GM20431 (cell line): Measurements from ENCODE around the gene MRPL36.

Experiments
- in situ Hi-C: fragments of 300-500 bp; cut with MseI, MboI; formaldehyde crosslinking; loops from one replicate; pipeline ENCODE4 v1.15.0; 2020; ENCODE audit warnings: low sequenced_read_pairs; ENCODE audit not compliant: unreplicated experiment

MRPL36 gene

DNA sequence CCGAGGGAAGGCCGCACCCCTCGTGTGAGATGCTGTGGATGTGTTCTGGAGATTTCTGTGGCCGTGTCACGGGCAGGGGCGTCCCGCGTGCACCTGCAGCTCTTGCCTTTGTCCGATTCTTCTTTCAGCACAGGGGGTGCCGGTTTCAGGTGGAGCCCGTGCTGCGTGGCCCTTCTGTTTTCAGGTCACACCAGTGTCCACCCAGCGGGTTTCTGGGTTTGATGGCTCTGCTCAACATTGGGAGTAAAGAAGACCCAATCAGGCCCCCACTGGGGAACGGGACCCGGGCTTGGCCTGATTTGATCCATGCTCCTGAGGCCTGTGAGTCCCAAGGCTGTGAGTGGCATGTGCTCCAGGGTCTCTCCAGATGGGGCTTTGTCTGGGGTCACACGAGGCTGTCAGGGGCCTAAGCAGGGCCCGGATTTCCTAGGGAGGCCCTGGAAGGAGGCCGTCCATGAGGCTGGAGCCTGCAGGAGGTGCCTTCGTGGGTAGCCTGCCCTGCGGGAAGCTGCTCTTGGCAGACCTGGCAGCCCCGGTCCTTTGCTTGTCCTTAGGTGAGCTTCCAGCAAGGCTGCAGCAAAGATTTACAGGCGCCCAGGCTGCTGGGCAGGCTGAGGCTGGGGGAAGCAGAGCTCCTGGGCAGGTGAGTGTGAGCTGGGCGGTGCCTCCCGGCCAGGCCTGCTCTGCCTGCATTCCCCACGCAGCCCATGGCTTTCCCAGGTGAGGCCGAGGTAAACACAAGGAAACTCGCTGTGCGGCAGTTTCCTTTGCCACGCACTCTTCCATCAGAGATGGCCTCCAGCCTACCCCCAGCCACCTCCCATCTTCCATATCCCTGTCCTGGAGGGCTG, 12.8 kb downstream of the MRPL36 start:
- in situ Hi-C loops = no loop called here

GRCh38 chr5:1785984-1786383, 13.7 kb downstream of the MRPL36 start:
- in situ Hi-C loops = no loop called here

DNA sequence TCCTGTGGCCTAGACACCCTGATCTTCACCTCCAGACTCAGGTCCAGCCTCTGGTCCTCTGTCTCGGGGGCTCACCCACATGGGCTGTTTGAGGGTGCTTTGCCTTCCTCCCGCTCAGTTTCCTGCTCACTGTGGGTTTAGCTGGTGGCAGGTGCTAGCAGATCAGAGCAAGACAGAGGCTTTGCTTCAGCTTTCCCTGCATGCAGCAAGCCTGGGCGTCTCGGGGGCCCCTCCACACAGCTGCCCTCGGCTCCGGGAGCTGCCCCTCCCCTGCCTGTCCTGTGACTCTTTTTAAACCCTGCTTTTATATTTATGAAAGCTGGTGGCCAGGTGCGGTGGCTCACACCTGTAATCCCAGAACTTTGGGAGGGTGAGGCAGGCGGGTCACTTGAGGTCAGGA, 14.6 kb downstream of the MRPL36 start:
- in situ Hi-C loops = no loop called here

GRCh38 chr5:1784197-1785050, 15.2 kb downstream of the MRPL36 start:
- in situ Hi-C loops = no loop called here

- in situ Hi-C loops = no loop called here
Observed at GRCh38 chr5:1783216-1783554, 16.5 kb downstream of the MRPL36 start.

- in situ Hi-C loops = no loop called here
Observed at GRCh38 chr5:1782385-1783215, 17.0 kb downstream of the MRPL36 start.

- in situ Hi-C loops = no loop called here
Observed at GRCh38 chr5:1781726-1782384, 17.8 kb downstream of the MRPL36 start.

GRCh38 chr5:1781107-1781506, 18.5 kb downstream of the MRPL36 start:
- in situ Hi-C loops = no loop called here

GRCh38 chr5:1780614-1780930, 19.1 kb downstream of the MRPL36 start:
- in situ Hi-C loops = no loop called here

DNA sequence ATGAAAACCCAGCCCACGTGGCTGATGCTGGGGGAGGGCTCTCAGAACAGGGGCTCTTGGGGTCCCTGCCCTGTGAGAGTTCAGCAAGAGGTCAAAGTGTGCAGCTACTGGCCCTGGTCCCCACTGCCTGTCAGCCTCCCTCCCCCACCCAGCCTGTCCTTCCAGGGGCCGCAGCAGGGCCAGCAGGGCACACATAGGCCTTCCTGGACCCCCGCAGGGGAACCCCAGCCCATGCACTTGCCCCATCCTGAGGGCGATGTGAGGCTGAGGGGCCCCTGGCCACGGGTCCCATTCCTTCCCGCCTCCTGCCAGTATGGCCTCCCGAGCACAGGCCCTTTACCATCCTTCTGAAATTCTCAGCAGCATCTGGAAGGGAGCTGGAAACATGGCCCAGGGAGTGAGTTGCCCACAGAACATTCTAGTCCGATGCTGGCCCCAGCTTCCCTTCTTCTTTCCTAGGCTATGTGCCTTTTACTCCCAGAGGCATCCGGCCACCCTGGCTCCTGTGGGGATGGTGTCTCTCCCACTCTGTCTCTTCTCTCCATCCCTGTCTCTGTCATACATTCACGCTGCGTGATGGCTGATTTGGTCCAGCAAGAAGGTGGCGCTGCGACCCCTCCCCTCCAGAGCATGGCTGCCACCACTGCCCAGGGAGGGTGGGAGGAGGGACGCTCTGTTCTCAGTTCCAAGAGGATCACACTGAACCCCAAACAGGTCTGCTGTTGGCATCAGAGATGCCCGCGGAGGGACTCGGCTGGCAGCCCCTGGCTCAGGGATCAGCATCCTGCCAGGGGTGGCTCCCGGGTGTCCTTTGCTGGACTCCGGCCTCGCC, 19.6 kb downstream of the MRPL36 start:
- in situ Hi-C loops = no loop called here

DNA sequence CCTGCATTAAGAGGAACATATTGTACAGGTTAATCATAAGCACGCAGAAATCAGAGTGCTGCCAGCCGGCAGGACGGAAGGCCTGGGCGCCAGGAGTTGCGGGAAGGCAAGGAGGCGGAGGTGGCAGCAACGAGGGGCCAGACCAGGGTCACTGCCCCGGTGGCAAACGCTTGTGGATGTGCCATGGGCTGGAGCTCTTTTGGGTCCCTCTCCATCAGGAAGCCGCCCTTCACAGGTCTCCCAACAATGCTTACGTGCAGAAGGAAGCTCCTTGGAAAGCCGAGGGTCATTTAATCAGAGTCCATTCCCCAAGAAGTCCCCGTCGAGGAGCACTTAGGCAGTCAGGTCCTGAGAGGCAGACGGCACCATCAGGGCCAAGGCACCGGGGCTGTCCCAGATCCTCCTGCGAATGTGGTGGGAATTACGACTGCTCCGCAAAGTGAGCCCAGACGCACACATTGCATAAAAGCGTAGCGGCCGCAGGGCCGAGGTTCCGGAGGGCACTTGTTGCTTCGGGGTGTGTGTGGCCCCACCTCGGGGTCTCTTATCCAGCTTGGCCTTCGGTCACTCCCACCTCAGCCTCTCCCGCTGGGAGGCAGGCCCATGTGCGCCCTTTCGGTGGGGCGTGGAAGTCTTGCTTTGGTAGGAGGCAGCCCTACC, 20.5 kb downstream of the MRPL36 start:
- in situ Hi-C loops = no loop called here

GRCh38 chr5:1778138-1779020, 21.3 kb downstream of the MRPL36 start:
- in situ Hi-C loops = no loop called here

GRCh38 chr5:1777281-1778137, 22.1 kb downstream of the MRPL36 start:
- in situ Hi-C loops = no loop called here

- in situ Hi-C loops = no loop called here
Observed at GRCh38 chr5:1776831-1777230, 22.8 kb downstream of the MRPL36 start.

DNA sequence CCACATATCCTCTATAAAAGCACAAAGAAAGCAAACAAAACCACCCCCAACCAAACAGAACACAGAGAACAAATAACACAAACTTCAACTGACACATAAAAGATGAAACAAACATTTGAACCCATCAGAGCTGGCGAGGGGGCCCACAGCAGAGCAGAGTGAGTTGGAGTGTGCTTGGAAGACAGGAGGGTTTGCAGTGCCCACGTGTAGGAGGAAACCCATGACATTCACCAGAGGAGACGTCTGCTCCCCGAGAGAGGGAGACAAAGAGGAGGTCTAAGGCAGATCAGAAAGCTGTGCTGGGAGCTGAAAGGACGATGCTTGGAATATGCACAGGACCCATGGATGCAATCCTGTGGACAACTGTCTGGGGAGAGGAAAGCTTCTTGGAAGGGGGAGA, 27.0 kb downstream of the MRPL36 start:
- in situ Hi-C loops = no loop called here

DNA sequence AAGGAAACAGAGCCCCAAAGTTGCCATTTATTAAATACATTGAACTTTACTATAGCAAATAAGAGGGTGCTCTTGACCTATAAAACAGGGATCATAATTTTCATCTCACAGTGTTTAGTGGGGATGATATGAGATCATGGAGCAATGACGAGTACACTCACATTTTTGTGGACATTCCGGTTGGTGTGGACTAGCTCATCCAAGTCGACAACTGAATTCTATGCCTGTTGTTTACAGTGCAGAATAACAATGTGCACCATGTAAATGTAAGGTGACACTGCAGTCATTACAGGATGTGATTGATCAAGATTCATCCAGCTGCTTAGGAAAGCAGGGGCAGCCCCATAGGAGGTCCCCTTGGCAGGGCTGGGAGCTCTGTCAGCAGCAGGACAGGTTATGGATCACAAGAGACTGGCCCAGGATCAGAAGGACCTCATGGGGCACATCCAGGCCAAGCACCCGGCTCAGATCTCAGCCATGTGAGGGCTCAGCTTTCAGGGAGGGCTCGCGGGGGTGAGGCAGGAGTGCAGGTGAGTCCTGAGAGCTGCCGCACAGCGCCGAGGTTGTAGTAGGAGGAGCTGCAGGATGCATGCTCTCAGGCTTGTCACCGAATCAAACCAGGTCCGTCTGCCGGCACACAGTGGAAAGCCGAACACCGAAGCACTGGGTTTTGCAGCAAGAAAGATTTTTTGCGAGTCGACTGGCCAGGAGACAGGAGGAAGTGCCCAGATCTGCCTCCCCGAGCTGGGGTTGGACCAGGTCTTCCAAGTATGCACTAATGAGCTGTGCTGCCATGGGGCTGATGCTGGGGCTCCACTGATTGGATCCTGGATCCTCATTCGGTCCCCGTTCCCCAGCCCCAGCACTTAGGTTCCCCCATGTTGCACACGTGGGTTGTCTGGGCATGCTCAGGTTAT, 28.2 kb downstream of the MRPL36 start:
- in situ Hi-C loops = no loop called here
